GM21515 (cell line): Measurements from ENCODE around the gene LOX.
A peak's percentile ranks its signal among the peaks of the same experiment; 100 is the strongest.
"Not testable (repeated sequence)": the region's sequence is repeated elsewhere in the genome, so short reads cannot be mapped to it uniquely, and the experiment has no call there.

Experiments used
- ATAC-seq: cut with Tn5 transposase; IDR thresholded peaks from one replicate; pipeline ENCODE4 v1.9.1; 2021; ENCODE audit not compliant: unreplicated experiment

Gene LOX

DNA sequence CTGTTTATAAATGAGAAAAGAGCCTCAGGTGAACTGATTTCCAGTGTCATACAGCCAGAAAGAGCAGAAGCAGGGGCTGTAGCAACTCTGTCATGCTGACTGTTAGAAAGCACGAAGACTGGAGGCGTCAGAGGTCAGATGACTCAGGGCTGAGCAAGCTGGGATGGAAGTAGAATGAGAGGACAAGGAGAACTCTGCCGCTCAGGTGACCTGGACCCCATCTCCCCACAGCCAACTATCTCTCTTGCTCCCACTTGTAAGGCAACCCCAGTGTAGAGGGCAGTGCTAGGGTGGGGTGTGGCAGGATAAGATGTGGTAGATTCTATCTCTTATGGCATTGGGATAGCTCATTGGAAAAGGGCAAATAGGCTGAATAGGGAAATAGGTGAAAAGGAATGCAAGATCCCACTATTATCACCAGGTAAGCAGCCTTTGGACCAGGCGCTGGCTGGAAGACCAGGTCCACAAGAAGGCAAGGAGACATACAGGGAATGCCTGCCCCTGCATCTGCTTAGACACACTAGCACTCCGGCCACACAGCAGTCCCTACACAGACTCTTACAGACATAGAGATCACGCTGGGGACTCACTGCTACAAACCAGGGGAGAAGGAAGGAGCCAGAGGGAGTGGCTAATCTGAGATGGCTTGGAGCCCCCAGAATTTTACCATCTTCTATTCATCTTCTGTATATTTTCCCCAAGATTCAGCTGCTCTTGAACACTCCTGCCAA lies 21.2 kb upstream of the LOX start:
- ATAC-seq = no peak

DNA sequence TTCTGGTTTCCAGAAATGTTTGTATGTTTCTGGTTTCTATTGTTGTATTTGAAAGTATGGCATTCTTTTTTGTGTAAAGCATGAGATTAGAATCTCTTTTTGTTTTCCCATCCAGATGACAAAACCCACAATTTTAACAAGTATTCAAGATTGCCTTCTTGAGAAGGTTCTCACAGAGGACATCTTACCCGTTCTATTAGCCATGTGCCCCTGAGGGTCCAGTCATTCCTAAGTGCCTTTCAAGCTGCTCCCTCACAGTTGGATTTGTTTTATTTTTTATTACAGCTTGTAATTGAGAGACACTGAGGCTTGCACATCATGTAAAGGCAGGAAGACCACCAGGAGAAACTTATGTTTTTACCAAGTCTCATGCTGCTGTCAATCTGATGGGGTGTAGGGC lies 19.3 kb upstream of the LOX start:
- no peak for ATAC-seq

DNA sequence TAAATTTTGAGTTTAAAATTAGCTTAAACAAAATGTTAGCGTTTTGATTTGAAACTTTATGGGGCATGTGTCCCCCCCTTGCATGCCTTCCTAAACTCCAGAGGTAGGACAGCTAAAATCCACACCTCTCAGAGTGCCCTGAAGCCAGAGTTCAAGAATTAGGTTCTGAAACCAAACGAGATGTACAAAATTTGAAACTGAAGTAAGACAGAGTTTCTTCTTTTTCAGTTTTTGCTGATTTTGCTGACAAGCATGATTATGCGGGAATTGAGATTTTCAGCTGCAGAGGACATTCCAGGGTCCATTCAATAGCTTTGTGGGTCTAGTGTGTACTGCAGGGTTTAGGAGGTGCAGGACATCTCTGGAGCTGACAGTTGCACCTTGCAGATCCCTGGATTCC lies 17.1 kb upstream of the LOX start:
- no peak for ATAC-seq

DNA sequence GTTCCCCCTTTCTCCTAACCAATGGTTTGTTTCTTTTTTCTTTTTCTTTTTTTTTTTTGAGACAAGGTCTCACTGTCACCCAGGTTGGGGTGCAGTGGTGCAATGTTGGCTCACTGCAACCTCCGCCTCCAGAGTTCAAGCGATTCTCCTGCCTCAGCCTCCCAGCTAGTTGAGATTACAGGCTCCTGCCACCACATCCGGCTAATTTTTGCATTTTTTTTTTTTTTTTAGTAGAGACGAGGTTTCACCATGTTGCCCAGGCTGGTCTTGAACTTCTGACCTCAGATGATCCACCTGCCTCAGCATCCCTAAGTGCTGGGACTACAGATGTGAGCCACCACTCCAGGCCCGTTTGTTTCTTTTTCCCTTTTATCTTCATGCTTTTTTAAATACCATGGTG lies 16.2 kb upstream of the LOX start:
- ATAC-seq = not testable (repeated sequence)

DNA sequence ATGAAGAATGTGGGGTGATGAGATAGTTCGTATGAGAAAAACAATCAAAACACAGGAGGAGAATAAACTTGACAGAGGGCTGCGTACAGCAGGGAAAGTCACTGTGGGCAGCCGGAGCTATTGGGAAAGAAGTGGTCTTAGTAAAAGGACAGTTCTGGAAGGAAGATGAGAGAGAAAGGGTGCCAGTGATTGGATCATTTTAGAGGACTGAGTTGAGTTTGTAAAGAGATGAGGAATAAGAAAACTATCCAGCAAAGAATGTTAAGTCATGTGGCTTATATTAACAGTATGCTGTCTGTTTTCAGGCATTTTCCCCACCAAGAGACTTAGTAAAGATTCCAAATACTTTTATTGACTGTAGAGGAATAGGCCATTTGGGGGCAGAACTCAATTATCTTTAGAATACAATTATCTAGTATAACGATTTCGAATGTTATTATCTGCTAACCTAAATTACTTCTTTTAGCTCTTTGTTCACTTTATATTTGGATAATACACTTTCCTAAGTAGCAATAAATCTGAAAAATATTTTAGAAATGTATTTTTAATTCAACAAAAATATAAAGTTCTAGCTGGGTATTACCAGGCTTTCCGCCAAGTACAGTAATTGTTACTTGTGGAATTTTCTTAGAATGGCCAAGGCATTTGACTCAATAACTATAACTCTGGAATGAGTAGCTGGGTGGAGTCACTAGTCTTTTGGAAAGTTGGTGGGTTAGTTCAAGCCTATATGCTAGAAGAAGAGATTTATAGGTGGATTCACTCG lies 15.5 kb upstream of the LOX start:
- no peak for ATAC-seq

DNA sequence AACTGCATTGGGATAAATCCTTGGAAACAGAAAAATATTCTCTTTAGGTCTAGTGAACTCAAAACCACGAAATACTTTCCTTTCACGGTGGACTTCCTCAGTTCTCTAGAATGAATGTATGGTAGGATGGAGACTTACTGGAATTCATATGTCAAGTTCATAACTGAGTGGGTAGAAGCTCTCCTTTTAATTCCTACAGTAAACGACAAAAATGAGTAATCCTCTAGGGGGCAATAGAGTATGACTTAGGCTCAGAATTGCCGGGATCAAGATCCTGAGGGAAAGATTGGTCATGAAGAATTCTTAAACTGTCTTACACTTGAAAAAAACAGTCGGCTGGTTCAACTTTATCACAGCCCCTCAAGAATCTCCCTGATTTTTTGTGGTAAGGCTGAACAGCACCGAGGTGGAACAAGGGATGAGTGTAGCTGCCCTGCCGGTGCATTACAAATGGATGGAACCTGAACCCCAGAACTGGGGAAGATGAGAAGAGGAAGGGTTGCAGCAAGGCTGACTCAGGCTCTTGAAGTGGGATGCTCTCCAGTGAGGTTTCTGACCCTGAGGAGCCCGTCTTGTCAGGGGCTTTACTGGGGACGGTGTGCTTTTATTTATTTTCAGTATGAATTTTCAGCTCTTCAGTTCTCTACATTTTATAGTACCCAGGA lies 14.0 kb upstream of the LOX start:
- no peak for ATAC-seq

DNA sequence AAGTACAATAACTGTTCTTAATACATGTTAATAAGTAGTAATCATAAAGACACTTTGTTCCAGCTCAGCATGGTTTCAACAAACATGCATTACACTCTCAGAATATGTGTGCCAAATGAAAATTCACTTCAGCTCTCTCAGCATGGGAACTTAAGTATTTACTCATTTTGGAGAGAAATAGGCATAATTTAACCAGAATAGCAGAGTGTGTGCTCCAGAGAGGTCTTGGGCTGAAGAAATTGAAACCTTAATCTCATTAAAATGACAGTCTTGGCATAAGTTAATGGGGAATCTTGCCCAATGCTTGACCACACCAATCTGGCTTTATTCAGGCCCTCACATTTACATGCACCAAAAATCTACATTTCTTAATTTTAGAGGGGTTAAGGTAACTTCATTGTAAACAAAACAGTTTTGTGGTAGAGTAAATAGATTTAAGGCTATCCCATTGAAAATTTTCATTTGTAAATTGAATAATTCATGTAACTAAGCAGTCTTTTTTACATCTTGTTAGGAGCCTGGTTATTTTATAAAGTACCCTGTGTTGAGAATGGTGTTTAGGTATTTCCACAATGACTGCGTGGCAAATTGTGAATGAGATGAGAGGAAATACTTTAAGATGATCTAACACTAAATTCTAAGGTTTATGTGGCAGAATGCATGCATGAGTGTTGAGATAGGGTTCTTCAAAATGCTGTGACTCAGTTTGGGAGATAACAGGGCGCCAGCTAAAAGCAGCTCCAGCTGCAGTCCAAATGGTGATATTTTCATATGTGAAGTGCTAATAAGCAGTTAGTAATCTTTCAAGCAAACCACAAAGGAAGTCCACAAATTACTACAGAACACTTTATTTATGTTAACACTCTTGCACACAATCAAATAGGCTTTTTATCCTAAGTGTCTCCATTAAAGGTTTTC lies 11.3 kb upstream of the LOX start:
- no peak for ATAC-seq

DNA sequence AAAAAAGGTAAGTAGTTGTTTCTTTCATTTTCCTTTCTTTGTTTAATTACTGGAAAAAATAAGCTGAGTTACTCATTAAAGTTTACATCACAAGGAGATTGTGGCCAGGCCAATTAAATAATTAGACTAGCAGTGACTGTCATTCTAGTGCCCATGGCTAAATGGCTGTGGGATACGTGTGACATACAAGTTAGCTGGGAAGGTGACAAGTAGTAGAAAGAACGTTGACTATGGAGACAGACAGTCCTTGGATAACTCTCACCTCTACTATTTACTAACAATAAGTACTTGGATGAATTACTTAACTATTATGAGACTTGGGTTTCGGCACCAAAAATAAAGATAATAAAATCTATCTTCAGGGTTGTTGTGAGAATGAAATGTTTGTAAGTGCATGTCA lies 7.0 kb upstream of the LOX start:
- no peak for ATAC-seq

DNA sequence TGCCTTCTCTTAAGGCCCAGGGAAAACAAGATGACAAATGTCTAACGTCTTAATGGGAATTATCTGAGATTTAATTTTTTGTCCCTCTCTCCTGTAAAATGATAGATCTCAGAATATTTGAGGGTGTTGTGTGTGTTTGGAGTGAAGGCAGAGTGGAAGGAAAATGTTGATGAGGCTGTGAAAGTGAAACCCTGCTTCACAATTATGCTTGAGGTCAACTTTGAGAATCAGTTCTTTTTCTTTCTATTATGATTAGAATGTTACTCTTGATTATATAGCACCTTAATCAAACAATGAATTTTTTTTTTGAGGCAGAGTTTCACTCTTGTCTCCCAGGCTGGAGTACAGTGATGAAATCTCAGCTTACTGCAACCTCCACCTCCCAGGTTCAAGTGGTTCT lies 5.5 kb upstream of the LOX start:
- peak; percentile 54 for ATAC-seq

DNA sequence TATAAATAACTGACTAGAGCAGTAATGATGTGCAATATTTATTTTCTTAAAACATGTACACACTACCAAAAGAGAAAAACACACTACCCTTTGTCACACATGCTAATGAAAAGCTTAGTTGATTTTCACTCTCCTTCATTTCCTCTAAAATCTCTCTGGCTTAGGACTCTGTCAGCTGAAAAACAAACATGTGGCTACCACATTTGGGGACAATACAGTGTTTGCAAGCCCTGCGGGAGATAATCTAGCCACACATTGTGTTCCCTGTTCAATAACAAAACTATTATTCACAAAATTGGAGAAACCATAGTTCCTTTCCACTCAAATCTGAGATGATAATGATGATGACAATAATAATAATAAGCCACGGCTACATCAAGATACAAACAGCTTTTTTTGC lies 3.5 kb upstream of the LOX start:
- ATAC-seq = no peak

DNA sequence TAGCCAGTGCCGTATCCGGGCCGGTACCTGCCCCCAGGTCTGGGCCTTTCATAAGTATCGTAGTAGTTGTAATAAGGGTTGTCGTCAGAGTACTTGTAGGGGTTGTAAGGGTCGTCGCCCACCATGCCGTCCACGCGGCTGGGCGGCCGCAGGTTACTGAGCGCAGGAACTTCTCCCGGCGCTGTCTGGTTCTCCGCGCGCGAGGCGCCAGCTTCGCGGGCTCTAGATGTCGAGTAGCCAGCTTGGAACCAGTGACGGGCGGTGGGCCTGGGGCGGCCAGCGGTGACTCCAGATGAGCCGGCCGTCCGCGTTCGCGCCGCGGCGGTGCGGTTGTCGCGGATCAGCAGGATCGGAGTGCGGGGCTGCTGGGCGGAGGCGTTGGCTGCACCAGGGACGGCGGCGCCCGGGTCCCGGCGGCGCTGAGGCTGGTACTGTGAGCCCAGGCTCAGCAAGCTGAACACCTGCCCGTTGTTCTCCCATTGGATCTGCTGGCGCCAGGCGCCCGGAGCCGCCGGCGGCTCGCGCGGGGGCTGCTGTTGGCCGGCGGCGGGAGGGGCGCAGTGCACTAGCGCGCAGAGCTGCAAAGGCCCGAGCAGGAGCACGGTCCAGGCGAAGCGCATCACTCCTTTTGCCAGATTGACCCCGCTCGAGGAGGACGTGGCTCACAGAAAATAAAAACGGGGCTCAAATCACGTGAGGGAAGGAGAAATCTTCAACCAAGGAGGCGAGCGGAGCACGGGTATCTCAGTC lies 518 bp downstream of the LOX start:
- ATAC-seq = no peak

DNA sequence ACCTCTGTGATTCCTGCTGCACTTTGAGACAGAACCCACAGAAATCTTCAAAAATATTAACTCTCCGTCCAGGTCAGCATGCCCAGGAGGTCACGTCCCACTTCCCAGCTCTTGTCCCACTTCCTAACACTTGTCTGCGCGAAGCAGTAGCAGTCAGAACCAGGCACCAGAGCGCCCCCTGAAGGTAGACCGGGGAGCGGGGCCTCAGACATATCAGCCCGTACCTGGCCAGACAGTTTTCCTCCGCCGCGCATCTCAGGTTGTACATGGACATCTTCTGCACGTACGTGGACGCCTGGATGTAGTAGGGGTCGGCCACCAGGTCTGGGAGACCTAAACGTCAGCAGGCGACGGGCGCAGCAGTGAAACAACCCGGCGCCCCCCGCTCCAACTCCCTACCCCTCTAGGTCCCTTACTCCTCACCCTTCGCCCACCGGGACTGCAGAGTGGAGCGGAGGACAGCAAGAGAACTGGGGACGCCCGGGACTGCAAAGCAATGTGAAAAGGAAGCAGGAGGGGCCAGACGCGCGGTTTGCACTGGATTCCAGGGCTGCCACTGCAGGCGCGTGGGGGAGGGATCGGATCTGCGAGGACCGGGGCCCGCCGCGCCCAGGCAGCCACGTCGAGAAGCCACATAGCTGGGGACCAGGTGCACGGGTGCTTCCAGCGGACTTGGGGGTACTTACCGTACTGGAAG lies 1.2 kb downstream of the LOX start:
- ATAC-seq = no peak

DNA sequence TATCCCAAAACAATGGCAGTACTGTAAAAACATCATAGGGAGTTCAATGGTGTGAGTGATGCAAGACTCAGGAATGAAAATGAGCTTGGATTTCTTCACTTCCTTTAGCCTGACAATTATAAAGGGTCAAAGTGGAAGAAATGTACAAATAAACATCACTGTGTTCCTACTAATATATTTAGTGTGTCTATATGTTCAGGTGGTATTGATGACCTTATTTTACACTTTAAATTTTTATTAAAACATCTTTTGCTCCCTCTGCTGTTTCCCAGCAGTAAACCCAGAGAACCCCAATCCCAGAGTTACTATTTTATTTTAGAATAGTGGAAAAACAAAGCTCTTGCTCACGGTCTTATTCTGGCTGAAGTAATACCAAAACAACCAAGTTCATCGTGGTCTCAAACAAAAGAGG lies 2.0 kb downstream of the LOX start:
- no peak for ATAC-seq

DNA sequence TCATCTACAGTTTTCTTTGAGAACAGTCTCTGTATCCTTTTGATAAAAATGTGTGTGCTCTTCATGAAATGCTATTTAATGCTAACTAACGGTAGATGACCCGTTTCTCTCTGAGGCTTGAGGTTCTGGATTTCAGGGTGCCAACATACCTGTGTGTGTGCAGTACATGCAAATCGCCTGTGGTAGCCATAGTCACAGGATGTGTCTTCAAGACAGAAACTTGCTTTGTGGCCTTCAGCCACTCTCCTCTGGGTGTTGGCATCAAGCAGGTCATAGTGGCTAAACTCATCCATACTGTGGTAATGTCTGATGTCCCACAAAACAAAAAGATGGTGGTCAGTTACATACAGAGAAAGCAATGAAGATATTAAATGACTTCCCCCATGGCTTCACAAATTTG lies 4.2 kb downstream of the LOX start:
- ATAC-seq = no peak

DNA sequence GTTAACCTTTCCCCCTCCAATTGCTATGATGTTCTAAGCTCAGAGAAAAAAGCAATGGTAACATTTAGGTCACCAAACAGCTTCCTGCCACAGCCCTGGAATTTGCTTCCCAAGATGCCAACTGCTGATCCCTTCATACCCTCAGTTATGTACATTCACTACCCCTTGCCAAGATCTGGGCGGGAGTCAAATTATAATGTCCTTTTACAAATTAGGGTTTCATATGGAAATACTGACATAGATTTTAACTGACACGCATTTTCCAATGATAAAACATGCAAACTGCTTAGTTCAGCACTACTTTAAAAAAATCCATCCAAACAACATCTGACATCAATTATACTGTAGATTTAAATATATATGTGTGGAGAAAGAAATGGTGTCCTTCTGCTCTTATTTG lies 5.0 kb downstream of the LOX start:
- no peak for ATAC-seq

DNA sequence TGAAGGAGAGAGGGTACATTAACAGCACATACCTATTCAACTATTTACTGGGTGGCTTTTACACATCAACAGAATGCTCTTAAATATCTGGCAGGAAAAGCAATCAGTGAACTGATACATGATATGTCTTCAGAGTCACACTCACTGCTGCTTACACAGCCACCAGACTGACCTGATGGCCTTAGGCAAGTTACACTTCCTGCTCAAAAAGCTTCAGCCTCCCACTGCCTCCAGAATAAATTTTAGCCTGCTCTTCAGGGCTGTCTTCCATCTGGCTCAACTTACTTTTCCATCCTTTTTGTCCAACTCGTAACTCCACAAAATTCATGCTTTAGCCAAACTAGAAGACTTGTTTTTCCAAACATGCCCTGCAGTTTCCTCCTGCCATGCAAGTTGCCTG lies 10.7 kb downstream of the LOX start:
- no peak for ATAC-seq

DNA sequence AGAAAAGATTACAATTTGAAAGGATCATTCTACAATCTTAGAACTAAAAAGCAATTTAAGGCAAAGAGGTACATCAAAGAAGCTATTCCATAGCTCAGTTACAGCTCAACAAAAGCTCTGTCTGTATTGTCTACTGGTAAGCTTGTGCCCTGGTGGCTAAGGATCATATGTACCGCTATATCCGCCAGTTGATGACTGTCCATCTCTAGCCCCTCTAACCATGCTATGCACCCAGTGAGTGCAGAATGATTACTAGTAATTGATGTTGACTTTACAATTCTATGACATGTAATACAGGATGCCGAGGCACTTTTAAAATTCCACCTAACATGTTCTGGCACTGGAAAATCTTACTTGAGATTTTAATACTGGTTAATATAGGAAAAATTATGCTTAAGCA lies 13.1 kb downstream of the LOX start:
- ATAC-seq = no peak

DNA sequence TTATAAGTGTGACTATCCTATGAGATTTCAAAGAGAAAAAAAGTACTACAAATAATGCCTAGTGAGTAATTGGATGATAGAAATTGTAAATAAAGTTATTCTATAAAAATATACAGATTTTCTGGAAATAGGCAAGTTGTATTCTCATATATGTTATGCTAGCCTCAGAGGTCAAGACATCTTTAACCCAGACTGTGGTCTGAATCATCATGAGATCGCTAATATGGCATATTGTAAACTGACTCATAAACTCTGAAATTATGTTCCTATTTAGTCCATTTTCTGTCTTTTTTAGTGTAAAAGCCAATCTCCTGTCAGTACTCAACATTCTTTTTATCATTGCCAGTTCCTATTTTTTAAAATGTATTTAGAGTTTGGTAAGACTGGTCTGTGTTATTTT lies 14.2 kb downstream of the LOX start:
- ATAC-seq = no peak

DNA sequence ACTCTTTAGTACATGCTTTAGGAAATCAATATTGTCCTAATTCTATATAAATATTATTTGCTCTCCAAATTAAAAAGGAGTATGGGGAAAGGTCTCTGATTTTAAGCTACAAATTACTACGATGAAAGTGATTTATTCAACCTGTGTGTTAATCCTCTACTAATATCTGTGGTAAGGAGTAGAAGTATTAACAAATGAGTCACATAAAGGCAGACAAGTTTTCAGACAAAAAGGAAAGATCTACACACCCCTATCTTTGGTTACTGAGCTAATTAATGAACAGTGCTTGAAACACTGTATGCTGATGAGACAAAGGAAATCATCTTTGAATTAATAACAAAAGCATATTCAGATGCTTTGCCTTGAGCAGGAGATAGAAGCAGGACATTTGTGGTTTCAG lies 15.9 kb downstream of the LOX start:
- no peak for ATAC-seq

DNA sequence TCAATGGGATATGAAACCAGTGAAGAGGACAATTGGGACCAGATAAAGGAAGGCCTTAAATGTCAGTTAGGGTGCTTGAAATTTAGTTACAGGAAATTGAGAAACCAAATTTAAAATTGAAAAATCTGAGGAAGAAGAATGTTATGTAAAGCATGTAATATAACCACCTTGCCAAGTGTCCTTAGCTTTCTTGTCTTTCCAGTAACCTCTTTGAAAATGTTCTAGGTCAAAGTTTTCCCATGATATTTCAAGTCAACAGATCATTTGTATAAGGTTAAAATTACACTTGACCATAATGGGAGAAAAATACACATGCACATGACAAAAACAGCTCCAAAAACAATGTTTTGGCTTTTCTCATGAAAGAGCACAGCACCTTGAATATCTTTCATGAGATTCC lies 21.1 kb downstream of the LOX start:
- no peak for ATAC-seq
